ENCODE measurements around the gene AGO3.

Gene AGO3

GRCh38 chr1:36092166-36092797, 161.4 kb downstream of the AGO3 start:
- no peak for TF ChIP-seq CTCF (IDR thresholded peaks at IDR 0.05; ENCODE audit: extremely low read depth, missing control alignments)
- no peak for DNase-seq (ENCODE audit: low spot score)

- no peak for DNase-seq (ENCODE audit: low spot score)
- no peak for TF ChIP-seq CTCF (IDR thresholded peaks at IDR 0.05; ENCODE audit: extremely low read depth, missing control alignments)
These were observed 161.9 kb downstream of the AGO3 start for GRCh38 chr1:36092798-36093185.

DNA sequence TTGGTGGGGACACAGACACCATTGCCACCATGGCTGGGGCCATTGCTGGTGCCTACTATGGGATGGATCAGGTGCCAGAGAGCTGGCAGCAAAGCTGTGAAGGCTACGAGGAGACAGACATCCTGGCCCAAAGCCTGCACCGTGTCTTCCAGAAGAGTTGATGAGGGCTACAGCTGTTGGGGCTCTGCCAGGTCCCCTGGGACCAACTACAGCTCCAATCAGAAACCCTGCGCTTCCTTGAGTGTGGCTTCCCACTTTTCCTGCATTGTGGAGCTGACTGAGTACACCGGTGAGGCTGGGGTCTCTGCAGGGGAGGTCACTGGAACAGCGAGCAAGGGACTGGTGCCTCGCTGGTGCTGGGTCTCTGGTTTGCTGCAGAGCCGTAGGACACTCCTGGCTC, 162.3 kb downstream of the AGO3 start:
- DNase-seq (ENCODE audit: low spot score) = no peak
- no peak for TF ChIP-seq CTCF (IDR thresholded peaks at IDR 0.05; ENCODE audit: extremely low read depth, missing control alignments)

GRCh38 chr1:36093929-36094328, 163.0 kb downstream of the AGO3 start:
- DNase-seq (ENCODE audit: low spot score) = no peak
- no peak for TF ChIP-seq CTCF (IDR thresholded peaks at IDR 0.05; ENCODE audit: extremely low read depth, missing control alignments)

- TF ChIP-seq CTCF (IDR thresholded peaks at IDR 0.05; ENCODE audit: extremely low read depth, missing control alignments) = no peak
These were observed 163.7 kb downstream of the AGO3 start for GRCh38 chr1:36094621-36095061.

DNA sequence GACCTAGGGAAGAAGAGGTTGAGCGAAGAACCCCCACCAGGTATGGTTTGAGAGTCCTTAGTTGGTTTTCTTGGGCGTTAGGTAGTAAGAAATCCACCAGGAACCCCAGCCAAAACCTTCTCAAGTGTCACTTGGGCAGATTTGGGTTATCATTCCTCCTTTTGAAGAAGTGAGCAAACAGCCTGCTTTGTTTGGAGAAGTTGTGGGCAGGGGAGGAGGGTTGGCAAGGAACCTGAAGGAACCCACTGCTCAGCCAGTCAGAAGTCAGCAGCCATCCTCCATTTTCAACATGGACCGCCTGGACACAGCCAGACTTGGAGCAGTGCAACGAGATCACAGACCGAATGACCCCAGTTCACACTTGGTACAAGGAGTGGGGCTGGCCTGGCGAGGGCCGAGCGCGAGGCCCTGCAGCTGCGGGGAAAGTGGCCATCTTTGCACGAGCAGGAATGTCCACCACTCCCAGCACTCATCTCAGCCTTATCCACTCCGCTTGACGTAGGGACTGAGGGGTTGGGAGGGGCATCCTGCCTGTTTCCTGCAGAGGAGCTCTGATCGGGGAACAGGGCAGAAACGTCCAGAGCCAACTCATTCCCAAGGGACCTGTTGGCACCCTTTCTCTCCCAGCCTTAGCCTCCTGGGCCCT, 165.0 kb downstream of the AGO3 start:
- DNase-seq (ENCODE audit: low spot score) = no peak
- TF ChIP-seq CTCF (IDR thresholded peaks at IDR 0.05; ENCODE audit: extremely low read depth, missing control alignments) = no peak

More at GRCh38 chr1:36094621-36095061, 163.7 kb downstream of the AGO3 start:
- no peak for DNase-seq (ENCODE audit: low spot score)

DNA sequence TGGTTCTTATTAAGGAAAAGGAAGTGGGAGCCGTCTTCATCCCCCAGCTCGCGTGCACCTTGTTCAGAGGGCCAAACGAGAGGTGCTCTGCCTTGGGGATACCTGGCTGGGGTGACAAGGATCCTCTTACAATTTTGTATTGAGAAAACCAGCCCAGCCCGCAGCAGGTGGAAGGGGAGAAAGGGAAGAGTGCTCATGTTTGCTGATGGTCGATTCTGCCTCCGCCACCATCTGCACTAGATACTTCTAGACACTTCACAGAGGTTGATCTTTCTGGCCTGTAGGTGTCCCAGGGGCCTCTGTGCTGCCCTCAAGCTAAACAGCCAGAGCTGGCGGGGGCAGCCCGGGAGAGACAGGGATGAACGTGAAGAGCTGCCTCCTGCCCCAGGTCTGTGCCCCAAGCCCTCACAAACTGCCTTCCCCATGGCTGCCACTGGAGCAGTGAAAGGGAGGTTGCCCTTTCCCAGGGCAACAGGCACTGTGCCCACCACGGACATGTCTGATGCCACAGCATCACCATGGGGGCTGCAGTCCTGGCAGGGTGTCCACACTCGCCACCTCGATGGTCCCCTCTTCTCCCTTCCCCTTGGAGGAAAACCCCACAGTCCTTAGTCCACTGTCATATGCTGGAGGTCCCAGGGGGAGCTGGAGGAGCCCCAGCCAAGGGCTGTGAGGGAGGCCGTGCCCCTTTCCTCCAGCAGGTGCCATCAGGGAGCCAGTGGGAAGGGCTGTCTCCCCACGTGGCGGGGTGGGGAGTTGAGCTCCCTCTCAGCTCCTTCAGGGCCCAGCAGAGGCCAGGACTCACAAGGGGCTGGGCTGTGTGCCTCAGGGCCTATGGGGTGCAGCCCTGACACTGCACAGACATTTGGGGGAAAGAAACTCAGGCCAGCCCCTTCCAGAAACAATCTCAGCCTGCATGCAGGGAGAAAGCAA, 165.9 kb downstream of the AGO3 start:
- no peak for DNase-seq (ENCODE audit: low spot score)
- no peak for TF ChIP-seq CTCF (IDR thresholded peaks at IDR 0.05; ENCODE audit: extremely low read depth, missing control alignments)

Measured in GM20000 (cell line).